ENCODE results near the gene IHH. TPM values are rescaled to one million over a fixed set of nuclear protein-coding genes. Genes with fewer than 3 reads are reported as not detected.
A peak's percentile ranks its signal among the peaks of the same experiment; 100 is the strongest.

IHH gene
- total RNA-seq, 1 experiment from 2014 or later: not detected

DNA sequence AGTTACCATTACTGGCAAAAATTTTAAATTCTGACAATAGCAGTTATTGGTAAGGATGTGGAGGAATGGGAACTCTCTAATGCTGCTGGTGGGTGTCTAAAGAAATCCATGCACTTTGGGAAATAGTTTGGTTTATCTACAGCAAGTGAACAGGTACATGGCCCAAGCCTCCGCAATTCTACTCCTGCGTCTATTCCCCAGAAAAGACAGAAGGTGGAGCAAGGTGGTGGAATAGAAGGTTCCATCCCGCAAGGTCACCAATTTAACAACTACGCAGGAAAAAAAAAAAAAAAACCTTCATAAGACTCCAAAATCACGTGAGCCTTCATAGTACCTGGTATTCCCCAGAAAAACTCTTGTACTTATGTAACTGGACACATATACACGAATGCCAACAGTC lies 25.9 kb downstream of the IHH start:
- no peak overlapping the region for H2BK20ac ChIP-seq (ENCODE audit: low read depth, low read length, poor library complexity, severe bottlenecking)

More for the DNA sequence above, 25.9 kb downstream of the IHH start:
- Histone ChIP-seq H2BK12ac (ENCODE audit: insufficient read length, low read depth, low read length) (no peak overlapping the region), H2AK5ac (ENCODE audit: insufficient read length, low read length) (no peak overlapping the region), H3K9ac (ENCODE audit: extremely low read depth, insufficient read length, low read length) (no peak overlapping the region), H3T11ph (ENCODE audit: low read length) (no peak overlapping the region), H3K23ac (ENCODE audit: insufficient read length, low read depth, low read length) (no peak overlapping the region), H3K27me3 (ENCODE audit: insufficient read depth, low read length) (no peaks in the 10 kb centered on the region), H4K20me1 (ENCODE audit: control insufficient read depth, insufficient read depth, insufficient read length) (no peaks in the 10 kb centered on the region), H4K91ac (ENCODE audit: insufficient read length, low read depth, low read length) (no peak overlapping the region), H3K14ac (ENCODE audit: insufficient read depth, low read length) (no peak overlapping the region), H3K18ac (ENCODE audit: insufficient read length, low read depth, low read length) (no peak overlapping the region), H3K56ac (ENCODE audit: insufficient read length, low read depth, low read length) (no peak overlapping the region), H4K8ac (replicated peaks; ENCODE audit: insufficient read length, low read depth, low read length) (no peak overlapping the region), H3K79me2 (ENCODE audit: insufficient read depth, low read length) (no peaks in the 10 kb centered on the region), H3K4ac (ENCODE audit: low read depth, low read length) (no peak overlapping the region), H2BK120ac (ENCODE audit: low read depth, low read length, poor library complexity, severe bottlenecking) (no peak overlapping the region), H2AFZ (ENCODE audit: low read length) (no peak overlapping the region), H3K23me2 (ENCODE audit: insufficient read length, low read depth, low read length, poor library complexity, severe bottlenecking) (no peaks in the 10 kb centered on the region), H3K27ac (ENCODE audit: insufficient read length, low read depth, low read length) (no peak overlapping the region), H3K9me3 (ENCODE audit: control insufficient read depth, low read depth, low read length) (no peaks in the 10 kb centered on the region), H3K4me1 (ENCODE audit: insufficient read depth, low read length) (no peaks in the 10 kb centered on the region), H4K5ac (ENCODE audit: insufficient read length, low read depth, low read length) (no peak overlapping the region), H3K4me2 (ENCODE audit: insufficient read depth, insufficient read length, low read length) (no peak overlapping the region), H2BK5ac (ENCODE audit: insufficient read length, low read length) (no peak overlapping the region), H3K79me1 (ENCODE audit: insufficient read depth, low read depth, low read length, poor library complexity, severe bottlenecking) (no peaks in the 10 kb centered on the region), H2BK15ac (ENCODE audit: low read depth, low read length) (no peak overlapping the region)
- Mint-ChIP-seq H3K4me3 (no peak overlapping the region), H3K27me3 (ENCODE audit: low read depth) (peaks cover 50% of the 10 kb centered on the region), H3K27ac (no peak overlapping the region), H3K36me3 (ENCODE audit: insufficient read depth in 1 of 3, low read depth in 3 of 3) (no peaks in the 10 kb centered on the region), H3K9me3 (no peaks in the 10 kb centered on the region), H3K4me1 (peaks cover 2 to 3% of the 10 kb centered on the region in 2 experiments)
- TF ChIP-seq, protein P1, sequence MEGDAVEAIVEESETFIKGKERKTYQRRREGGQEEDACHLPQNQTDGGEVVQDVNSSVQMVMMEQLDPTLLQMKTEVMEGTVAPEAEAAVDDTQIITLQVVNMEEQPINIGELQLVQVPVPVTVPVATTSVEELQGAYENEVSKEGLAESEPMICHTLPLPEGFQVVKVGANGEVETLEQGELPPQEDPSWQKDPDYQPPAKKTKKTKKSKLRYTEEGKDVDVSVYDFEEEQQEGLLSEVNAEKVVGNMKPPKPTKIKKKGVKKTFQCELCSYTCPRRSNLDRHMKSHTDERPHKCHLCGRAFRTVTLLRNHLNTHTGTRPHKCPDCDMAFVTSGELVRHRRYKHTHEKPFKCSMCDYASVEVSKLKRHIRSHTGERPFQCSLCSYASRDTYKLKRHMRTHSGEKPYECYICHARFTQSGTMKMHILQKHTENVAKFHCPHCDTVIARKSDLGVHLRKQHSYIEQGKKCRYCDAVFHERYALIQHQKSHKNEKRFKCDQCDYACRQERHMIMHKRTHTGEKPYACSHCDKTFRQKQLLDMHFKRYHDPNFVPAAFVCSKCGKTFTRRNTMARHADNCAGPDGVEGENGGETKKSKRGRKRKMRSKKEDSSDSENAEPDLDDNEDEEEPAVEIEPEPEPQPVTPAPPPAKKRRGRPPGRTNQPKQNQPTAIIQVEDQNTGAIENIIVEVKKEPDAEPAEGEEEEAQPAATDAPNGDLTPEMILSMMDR (conservative IDR thresholded peaks at IDR 0.05): peak; percentile 23; the same call in 1 of the 3 replicates
- no peak for DNase-seq
- no CpG with 5 or more reads among the region's 6 CpGs for WGBS (ENCODE audit: extremely low coverage, insufficient read length, low lambda C conversion rate)
